Measurements from ENCODE around the gene SRRM1.
A peak's percentile ranks its signal among the peaks of the same experiment; 100 is the strongest.
"Not testable (repeated sequence)": the region's sequence is repeated elsewhere in the genome, so short reads cannot be mapped to it uniquely, and the experiment has no call there.

The SRRM1 gene

DNA sequence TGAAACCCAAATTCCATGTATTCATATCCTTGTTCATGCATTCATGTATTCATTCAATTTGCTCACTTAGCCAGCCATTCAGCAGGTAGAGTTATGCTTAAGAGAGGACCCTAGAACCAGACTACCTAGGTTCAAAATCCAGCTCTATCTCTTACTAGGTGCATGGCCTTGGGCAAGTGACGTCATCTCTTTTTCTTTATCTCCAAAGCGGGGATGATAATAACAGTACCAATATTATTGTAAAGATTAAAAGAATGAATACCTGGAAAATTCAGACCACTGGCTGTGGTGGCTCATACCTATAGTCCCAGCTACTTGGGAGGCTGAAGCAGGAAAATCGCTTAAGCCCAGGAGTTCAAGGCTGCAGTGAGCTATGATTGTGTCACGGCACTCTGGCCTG, 68.2 kb downstream of the SRRM1 start:
- no peaks in the 10 kb centered on the region for H3K36me3 Mint-ChIP-seq (ENCODE audit: low read depth)
- ATAC-seq: no peak

GRCh38 chr1:24713176-24713575, 70.1 kb downstream of the SRRM1 start:
- H3K9me3 Mint-ChIP-seq: no peaks in the 10 kb centered on the region
- no peak overlapping the region for H3K27ac Mint-ChIP-seq
- H3K36me3 Mint-ChIP-seq (ENCODE audit: low read depth): no peaks in the 10 kb centered on the region
- peaks cover 24% of the 10 kb centered on the region for H3K4me1 Mint-ChIP-seq
- ATAC-seq (no peak), DNase-seq (no peak)
- H3K4me3 Mint-ChIP-seq: no peak overlapping the region
- no peaks in the 10 kb centered on the region for H3K27me3 Mint-ChIP-seq

More for the DNA sequence above, 68.2 kb downstream of the SRRM1 start:
- DNase-seq: no peak
- H3K4me1 Mint-ChIP-seq: peaks cover 26% of the 10 kb centered on the region
- H3K4me3 Mint-ChIP-seq: no peak overlapping the region
- no peaks in the 10 kb centered on the region for H3K27me3 Mint-ChIP-seq
- H3K27ac Mint-ChIP-seq: no peak overlapping the region
- H3K9me3 Mint-ChIP-seq: no peaks in the 10 kb centered on the region

DNA sequence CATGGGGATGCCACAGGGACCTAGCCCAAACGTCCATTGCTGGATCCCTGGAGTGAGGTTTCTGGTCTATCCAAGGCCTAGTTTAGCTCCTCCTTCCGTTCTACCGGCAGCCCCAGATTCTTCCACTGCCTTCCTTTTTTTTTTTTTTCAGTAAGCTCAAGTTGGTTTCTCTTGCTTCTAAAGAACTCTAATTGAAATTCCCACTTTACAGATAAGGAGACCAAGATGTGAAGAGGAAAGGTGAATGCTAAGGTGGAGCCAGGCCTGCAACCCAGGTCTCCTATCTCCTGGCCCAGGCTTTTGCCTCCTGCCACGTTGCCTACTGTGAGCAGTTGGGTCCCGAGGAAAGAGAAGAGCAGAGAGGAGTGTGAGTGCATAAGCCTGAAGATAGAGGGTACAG, 70.6 kb downstream of the SRRM1 start:
- no peak for ATAC-seq
- no peaks in the 10 kb centered on the region for H3K36me3 Mint-ChIP-seq (ENCODE audit: low read depth)
- no peak overlapping the region for H3K27ac Mint-ChIP-seq

GRCh38 chr1:24714859-24715520, 71.9 kb downstream of the SRRM1 start:
- Mint-ChIP-seq H3K36me3 (ENCODE audit: low read depth) (no peaks in the 10 kb centered on the region), H3K4me3 (peak overlapping the region; percentile 19), H3K27me3 (peaks cover 2% of the 10 kb centered on the region), H3K27ac (peak overlapping the region; percentile 18), H3K9me3 (no peaks in the 10 kb centered on the region), H3K4me1 (peaks cover 16% of the 10 kb centered on the region)
- peak; percentile 89 for ATAC-seq
- peak; percentile 57 for DNase-seq

More for the DNA sequence above, 70.6 kb downstream of the SRRM1 start:
- no peak for DNase-seq
- H3K9me3 Mint-ChIP-seq: no peaks in the 10 kb centered on the region
- peaks cover 2% of the 10 kb centered on the region for H3K27me3 Mint-ChIP-seq
- no peak overlapping the region for H3K4me3 Mint-ChIP-seq
- H3K4me1 Mint-ChIP-seq: peaks cover 24% of the 10 kb centered on the region

DNA sequence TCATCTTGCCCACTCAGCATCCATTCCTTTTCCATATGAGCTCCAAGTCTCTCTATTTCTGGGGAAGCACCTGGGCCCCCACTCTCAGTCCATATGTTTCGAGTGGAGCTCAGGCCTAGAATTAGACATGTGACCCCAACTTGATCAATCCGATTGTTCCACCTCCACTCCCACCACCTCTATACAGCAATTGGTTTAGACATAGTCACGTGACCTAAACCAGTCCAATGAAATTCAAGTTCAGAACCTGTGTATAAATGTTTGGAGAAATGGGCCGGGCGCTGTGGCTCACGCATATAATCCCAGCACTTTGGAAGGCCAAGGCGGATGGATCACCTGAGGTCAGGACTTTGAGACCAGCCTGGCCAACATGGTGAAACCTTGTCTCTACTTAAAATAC, 72.6 kb downstream of the SRRM1 start:
- DNase-seq (no peak), ATAC-seq (no peak)
- Mint-ChIP-seq H3K4me1 (peaks cover 12% of the 10 kb centered on the region), H3K36me3 (ENCODE audit: low read depth) (no peaks in the 10 kb centered on the region), H3K9me3 (no peaks in the 10 kb centered on the region), H3K27ac (peak overlapping the region; percentile 6), H3K4me3 (peak overlapping the region; percentile 19), H3K27me3 (peaks cover 2% of the 10 kb centered on the region)

GRCh38 chr1:24717887-24718650, 75.0 kb downstream of the SRRM1 start:
- Mint-ChIP-seq H3K36me3 (ENCODE audit: low read depth) (no peaks in the 10 kb centered on the region), H3K9me3 (no peaks in the 10 kb centered on the region), H3K4me3 (no peak overlapping the region), H3K4me1 (peaks cover 15% of the 10 kb centered on the region), H3K27ac (no peak overlapping the region), H3K27me3 (peaks cover 2% of the 10 kb centered on the region)
- DNase-seq: no peak
- no peak for ATAC-seq

DNA sequence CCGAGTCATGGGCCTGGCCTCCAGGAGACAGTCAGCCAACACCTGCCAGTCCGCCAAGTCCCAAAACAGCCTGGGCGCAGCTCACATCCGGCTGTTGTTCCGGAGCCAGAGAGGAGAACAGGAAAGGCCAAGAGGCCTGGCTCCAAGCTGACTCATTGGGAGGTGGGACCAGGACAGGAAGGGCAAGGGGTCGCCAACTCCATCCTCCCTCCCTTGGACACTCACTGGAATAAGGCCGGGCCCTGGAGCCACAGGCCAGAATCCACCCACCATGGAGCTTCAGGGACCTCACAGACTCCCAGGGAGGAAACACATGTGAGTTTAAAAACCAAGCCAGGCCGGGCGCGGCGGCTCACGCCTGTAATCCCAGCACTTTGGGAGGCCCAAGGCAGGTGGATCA, 77.0 kb downstream of the SRRM1 start:
- Mint-ChIP-seq H3K4me1 (peaks cover 10% of the 10 kb centered on the region), H3K4me3 (no peak overlapping the region), H3K27ac (no peak overlapping the region), H3K9me3 (no peaks in the 10 kb centered on the region), H3K27me3 (peaks cover 2% of the 10 kb centered on the region), H3K36me3 (ENCODE audit: low read depth) (no peaks in the 10 kb centered on the region)
- DNase-seq: no peak
- no peak for ATAC-seq

DNA sequence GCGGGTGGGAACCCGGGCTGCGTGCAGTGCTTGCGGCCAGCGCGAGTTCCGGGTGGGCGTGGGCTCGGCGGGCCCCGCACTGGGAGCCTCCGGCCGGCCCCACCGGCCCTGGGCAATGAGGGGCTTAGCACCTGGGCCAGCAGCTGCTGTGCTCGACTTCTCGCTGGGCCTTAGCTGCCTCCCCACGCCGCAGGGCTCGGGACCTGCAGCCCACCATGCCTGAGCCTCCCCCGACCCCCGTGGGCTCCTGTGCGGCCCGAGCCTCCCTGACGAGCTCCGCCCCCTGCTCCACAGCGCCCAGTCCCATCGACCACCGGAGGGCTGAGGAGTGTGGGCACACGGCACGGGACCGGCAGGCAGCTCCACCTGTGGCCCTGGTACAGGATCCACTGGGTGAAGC, 78.4 kb downstream of the SRRM1 start:
- Mint-ChIP-seq H3K9me3 (no peaks in the 10 kb centered on the region), H3K36me3 (ENCODE audit: low read depth) (no peaks in the 10 kb centered on the region), H3K4me3 (no peak overlapping the region), H3K27ac (no peak overlapping the region), H3K4me1 (peaks cover 4% of the 10 kb centered on the region), H3K27me3 (peaks cover 2% of the 10 kb centered on the region)
- ATAC-seq (no peak), DNase-seq (no peak)

DNA sequence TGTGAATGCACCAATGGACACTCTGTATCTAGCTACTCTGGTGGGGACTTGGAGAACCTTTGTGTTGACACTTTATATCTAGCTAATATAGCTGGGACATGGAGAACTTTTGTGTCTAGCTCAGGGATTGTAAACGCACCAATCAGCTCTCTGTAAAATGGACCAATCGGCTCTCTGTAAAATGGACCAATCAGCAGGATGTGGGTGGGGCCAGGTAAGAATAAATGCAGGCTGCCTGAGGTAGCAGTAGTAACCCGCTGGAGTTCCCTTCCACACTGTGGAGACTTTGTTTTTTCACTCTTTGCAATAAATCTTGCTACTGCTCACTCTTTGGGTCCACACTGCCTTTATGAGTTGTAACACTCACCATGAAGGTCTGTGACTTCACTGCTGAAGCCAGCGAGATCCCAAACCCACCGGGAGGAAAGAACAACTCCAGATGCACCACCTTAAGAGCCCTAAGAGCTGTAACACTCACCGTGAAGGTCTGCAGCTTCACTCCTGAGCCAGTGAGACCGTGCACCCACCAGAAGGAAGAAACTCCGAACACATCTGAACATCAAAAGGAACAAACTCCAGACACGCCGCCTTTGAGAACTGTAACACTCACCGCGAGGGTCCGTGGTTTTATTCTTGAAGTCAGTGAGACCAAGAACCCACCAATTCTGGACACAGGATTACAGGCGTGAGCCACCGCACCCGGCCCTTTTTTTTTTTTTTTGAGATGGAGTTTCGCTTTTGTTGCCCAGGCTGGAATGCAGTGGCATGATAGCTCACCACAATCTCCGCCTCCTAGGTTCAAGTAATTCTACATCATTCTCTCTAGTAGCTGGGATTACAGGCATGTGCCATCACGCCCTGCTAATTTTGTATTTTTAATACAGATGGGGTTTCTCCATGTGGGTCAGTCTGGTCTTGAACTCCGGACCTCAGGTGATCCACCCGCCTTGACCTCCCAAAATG, 79.3 kb downstream of the SRRM1 start:
- ATAC-seq: peak; percentile 39
- not testable (repeated sequence) for H3K4me1 Mint-ChIP-seq; H3K27me3 Mint-ChIP-seq; H3K27ac Mint-ChIP-seq; H3K9me3 Mint-ChIP-seq; H3K36me3 Mint-ChIP-seq (ENCODE audit: low read depth); DNase-seq
- H3K4me3 Mint-ChIP-seq: peak overlapping the region; percentile 71

Data from activated naive CD8-positive, alpha-beta T cell treated with anti-CD3 and anti-CD28 coated beads, Interleukin-2, amount 50 U/mL, for 24 hours (primary cell).